C4-2B (cell line): Measurements from ENCODE around the gene RASSF5.

Source experiments
- ZFX ChIP-seq: fragments of 450-650 bp; IDR thresholded peaks from 2 replicates; pipeline ENCODE4 v1.6.1; 2017
- TF ChIP-seq, protein P1 (sequence below): fragments of 450-650 bp; conservative IDR thresholded peaks from 2 replicates; pipeline ENCODE4 v1.5.1; 2017; ENCODE audit warnings: mild to moderate bottlenecking

- TF ChIP-seq, protein P1, sequence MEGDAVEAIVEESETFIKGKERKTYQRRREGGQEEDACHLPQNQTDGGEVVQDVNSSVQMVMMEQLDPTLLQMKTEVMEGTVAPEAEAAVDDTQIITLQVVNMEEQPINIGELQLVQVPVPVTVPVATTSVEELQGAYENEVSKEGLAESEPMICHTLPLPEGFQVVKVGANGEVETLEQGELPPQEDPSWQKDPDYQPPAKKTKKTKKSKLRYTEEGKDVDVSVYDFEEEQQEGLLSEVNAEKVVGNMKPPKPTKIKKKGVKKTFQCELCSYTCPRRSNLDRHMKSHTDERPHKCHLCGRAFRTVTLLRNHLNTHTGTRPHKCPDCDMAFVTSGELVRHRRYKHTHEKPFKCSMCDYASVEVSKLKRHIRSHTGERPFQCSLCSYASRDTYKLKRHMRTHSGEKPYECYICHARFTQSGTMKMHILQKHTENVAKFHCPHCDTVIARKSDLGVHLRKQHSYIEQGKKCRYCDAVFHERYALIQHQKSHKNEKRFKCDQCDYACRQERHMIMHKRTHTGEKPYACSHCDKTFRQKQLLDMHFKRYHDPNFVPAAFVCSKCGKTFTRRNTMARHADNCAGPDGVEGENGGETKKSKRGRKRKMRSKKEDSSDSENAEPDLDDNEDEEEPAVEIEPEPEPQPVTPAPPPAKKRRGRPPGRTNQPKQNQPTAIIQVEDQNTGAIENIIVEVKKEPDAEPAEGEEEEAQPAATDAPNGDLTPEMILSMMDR, result no peak
- no peak for TF ChIP-seq ZFX
These were observed 19.4 kb upstream of the RASSF5 start for GRCh38 chr1:206487970-206488369.
